Endothelial cell of umbilical vein (primary cell): Measurements from ENCODE around the gene ZHX3. TPM values are rescaled to one million over a fixed set of nuclear protein-coding genes. Genes with fewer than 3 reads are reported as not detected.

ENCODE experiments used
- BruUV-seq: library from RNA; stranded (reverse); fragments of 400-500 nt; replicated peaks from 2 replicates; lab custom pipeline; 2021; lab: Mats Ljungman, UMichigan
- CTCF ChIA-PET: fragments of 300-600, 350-600 bp; sonication (Branson Sonifier 250); formaldehyde crosslinking; loops from one replicate; lab custom pipeline; 2021; ENCODE audit warnings: antibody characterized with exemption, inconsistent platforms; lab: Charles Lee
- POLR2A ChIA-PET: fragments of 300-600, 350-600 bp; sonication (Branson Sonifier 250); formaldehyde crosslinking; loops from one replicate; lab custom pipeline; 2021; ENCODE audit warnings: antibody characterized with exemption, inconsistent platforms; lab: Charles Lee
- DNase-seq: peaks from one replicate; pipeline ENCODE4 v3.0.0-alpha.2; 2011; ENCODE audit warnings: low read depth, low spot score
- FAIRE-seq: peaks from 2 replicates; lab custom pipeline; 2011; peaks lifted over from hg19 to GRCh38; lab: Jason Lieb, UNC
- H2AFZ ChIP-seq: 2 replicates; pipeline ENCODE4 v1.6.0; 2012; ENCODE audit warnings: low read depth, low read length, control low read depth, inconsistent platforms
- H3K27ac ChIP-seq: 2 replicates; pipeline ENCODE4 v1.5.1; 2011; ENCODE audit warnings: low read depth, mild to moderate bottlenecking, control low read depth, low read length, moderate library complexity; ENCODE audit not compliant: insufficient read depth
- H3K27me3 ChIP-seq, 2 experiments: 2 replicates each; pipeline versions ENCODE4 v1.6.0 to v1.6.1; 2011; ENCODE audit warnings: low read length in 2 of 2, mixed read lengths in 1 of 2; ENCODE audit not compliant: control insufficient read depth in 2 of 2, insufficient read depth in 2 of 2
- H3K36me3 ChIP-seq, 2 experiments: 2 replicates in 1 of 2; 3 replicates in 1 of 2; pipeline ENCODE4 v1.5.1; 2011; ENCODE audit warnings: low read length in 2 of 2, mild to moderate bottlenecking in 1 of 2, moderate library complexity in 1 of 2; ENCODE audit not compliant: control insufficient read depth in 2 of 2, insufficient read depth in 2 of 2; ENCODE audit errors: extremely low read depth in 1 of 2
- H3K4me1 ChIP-seq: 3 replicates; pipeline ENCODE4 v1.5.1; 2011; ENCODE audit warnings: mild to moderate bottlenecking, low read length; ENCODE audit not compliant: control insufficient read depth, insufficient read depth; ENCODE audit errors: extremely low read depth
- H3K4me2 ChIP-seq: 2 replicates; pipeline ENCODE4 v1.6.1; 2011; ENCODE audit warnings: low read length, control low read depth, mixed read lengths; ENCODE audit not compliant: insufficient read depth
- H3K4me3 ChIP-seq, 3 experiments: fragments of 200-600 bp in 1 of 3; sonication (generic), shearing (Covaris generic) in 1 of 3; replicated peaks in 1 of 3; 2 replicates each; pipeline ENCODE4 v1.5.1; 2011 to 2016; ENCODE audit warnings: control low read depth in 3 of 3, low read length in 3 of 3, mild to moderate bottlenecking in 2 of 3, inconsistent platforms in 1 of 3, low read depth in 1 of 3, moderate library complexity in 1 of 3; ENCODE audit not compliant: insufficient read depth in 1 of 3
- H3K79me2 ChIP-seq: 2 replicates; pipeline ENCODE4 v1.6.0; 2012; ENCODE audit warnings: low read length, inconsistent platforms; ENCODE audit not compliant: control insufficient read depth, insufficient read depth
- H3K9ac ChIP-seq: replicated peaks from 2 replicates; pipeline ENCODE3; 2011; ENCODE audit warnings: low read length, control low read depth; ENCODE audit not compliant: insufficient read depth; ENCODE audit errors: extremely low read depth
- H3K9me1 ChIP-seq: replicated peaks from 3 replicates; pipeline ENCODE4 v1.6.0; 2011; ENCODE audit warnings: mild to moderate bottlenecking, low read length; ENCODE audit not compliant: control insufficient read depth, insufficient read depth; ENCODE audit errors: extremely low read depth
- H3K9me3 ChIP-seq: replicated peaks from 2 replicates; pipeline ENCODE4 v1.5.1; 2012; ENCODE audit warnings: low read length, inconsistent platforms; ENCODE audit not compliant: control insufficient read depth, insufficient read depth
- H4K20me1 ChIP-seq: replicated peaks from 2 replicates; pipeline ENCODE3; 2011; ENCODE audit warnings: mild to moderate bottlenecking, low read length; ENCODE audit not compliant: control insufficient read depth, insufficient read depth; ENCODE audit errors: extremely low read depth
- EZH2 ChIP-seq: IDR thresholded peaks from 2 replicates; pipeline ENCODE4 v1.6.1; 2012; ENCODE audit warnings: borderline replicate concordance, low read depth, mild to moderate bottlenecking, moderate library complexity, low read length, inconsistent platforms; ENCODE audit not compliant: severe bottlenecking
- FOS ChIP-seq: IDR thresholded peaks from 2 replicates; pipeline ENCODE4 v1.6.1; 2011; ENCODE audit warnings: mild to moderate bottlenecking, low read length, moderate library complexity, borderline replicate concordance; ENCODE audit not compliant: insufficient read depth
- GATA2 ChIP-seq: IDR thresholded peaks from 2 replicates; pipeline ENCODE4 v1.7.0; 2011; ENCODE audit warnings: low read depth, mild to moderate bottlenecking, moderate library complexity, mixed read lengths, low read length; ENCODE audit not compliant: insufficient read length, insufficient read depth
- JUN ChIP-seq: IDR thresholded peaks from 2 replicates; pipeline ENCODE4 v1.6.1; 2011; ENCODE audit warnings: borderline replicate concordance, low read depth; ENCODE audit not compliant: insufficient read length, insufficient read depth
- MAX ChIP-seq: IDR thresholded peaks from 2 replicates; pipeline ENCODE4 v1.6.1; 2011; ENCODE audit not compliant: insufficient read depth, insufficient read length
- MYC ChIP-seq: IDR thresholded peaks from one replicate; pipeline ENCODE4 v1.6.1; 2011; ENCODE audit warnings: mild to moderate bottlenecking, low read depth, low read length
- POLR2A ChIP-seq: IDR thresholded peaks from 2 replicates; pipeline ENCODE4 v1.6.1; 2012; ENCODE audit warnings: low read depth, mild to moderate bottlenecking, control low read depth, low read length
- POLR2AphosphoS5 ChIP-seq: IDR thresholded peaks from 2 replicates; pipeline ENCODE4 v1.6.1; 2012; ENCODE audit warnings: low read depth, mild to moderate bottlenecking, control low read depth, low read length, moderate library complexity; ENCODE audit not compliant: insufficient read depth
- dilution Hi-C: fragments of 300-500 bp; cut with MboI; formaldehyde crosslinking; loops from one replicate; pipeline ENCODE4 v1.15.0; 2019; ENCODE audit warnings: low sequenced_read_pairs; ENCODE audit not compliant: extremely low pct_ligation_motif_present
- intact Hi-C: fragments of 100-400 bp; cut with micrococcal nuclease; formaldehyde crosslinking; loops from one replicate; pipeline ENCODE4 v1.10.0; 2022
- polyA plus RNA-seq, 4 experiments: library from polyadenylated mRNA; depleted of rRNA in 3 of 4; stranded (reverse) in 3 of 4; unstranded in 1 of 4; fragments of >200 nt; gene quantifications; 2 replicates each; pipeline versions ENCODE4 v1.2.1 to v1.2.3, GENCODE V29; 2011 to 2012; ENCODE audit warnings: missing spikeins in 1 of 4
- total RNA-seq: library from RNA; stranded (reverse); gene quantifications from 2 replicates; pipeline ENCODE4 v1.2.3, GENCODE V29; 2021
- TF ChIP-seq, protein P1 (sequence below), 2 donors: IDR thresholded peaks; 1 replicate in 1 of 2; 2 replicates in 1 of 2; pipeline ENCODE4 v1.5.1; 2011; ENCODE audit warnings: low read length in 2 of 2, mild to moderate bottlenecking in 2 of 2, moderate library complexity in 2 of 2, control low read depth in 1 of 2, inconsistent platforms in 1 of 2, low read depth in 1 of 2; ENCODE audit not compliant: insufficient read depth in 1 of 2; ENCODE audit errors: extremely low read depth in 1 of 2

The ZHX3 gene
- total and polyA plus RNA-seq, 2 donors (not counting 3 experiments of a cell fraction or from before 2014, with no cell fraction given), result 7.4 to 17.8 TPM

GRCh38 chr20:41169791-41170351, 147.7 kb downstream of the ZHX3 start:
- dilution Hi-C loops (no loop called here), intact Hi-C loops (no loop called here)
- BruUV-seq, result no TSS peak
- Histone ChIP-seq H3K9me1 (no peaks in the 10 kb centered on the region), H3K36me3 (peaks cover 39 to 85% of the 10 kb centered on the region in 2 experiments), H2AFZ (no peak overlapping the region), H3K9ac (no peak overlapping the region), H3K9me3 (no peaks in the 10 kb centered on the region), H3K4me2 (no peak overlapping the region), H3K79me2 (no peaks in the 10 kb centered on the region), H3K27me3 (no peaks in the 10 kb centered on the region), H3K27ac (no peak overlapping the region), H3K4me1 (peaks cover 3% of the 10 kb centered on the region), H3K4me3 (no peak overlapping the region), H4K20me1 (no peaks in the 10 kb centered on the region)
- CTCF ChIA-PET, result interaction anchor here (0.5 to 2.5 kb wide), 9 partner anchors 12 to 173 kb away, joined by 3 to 24 read pairs (median 5); partner anchors contain the start of gene LPIN3
- DNase-seq (no peak), FAIRE-seq (no peak)
- TF ChIP-seq MYC (no peak), POLR2A (no peak)
- POLR2A ChIA-PET, result no interaction called here

GRCh38 chr20:41169162-41169690, 148.3 kb downstream of the ZHX3 start:
- Histone ChIP-seq H3K4me1 (peaks cover 3% of the 10 kb centered on the region), H4K20me1 (no peaks in the 10 kb centered on the region), H3K9me3 (no peaks in the 10 kb centered on the region), H3K4me2 (no peak overlapping the region), H3K27ac (no peak overlapping the region), H3K9ac (no peak overlapping the region), H2AFZ (no peak overlapping the region), H3K9me1 (no peaks in the 10 kb centered on the region), H3K79me2 (no peaks in the 10 kb centered on the region), H3K27me3 (no peaks in the 10 kb centered on the region), H3K4me3 (no peak overlapping the region), H3K36me3 (peaks cover 38 to 85% of the 10 kb centered on the region in 2 experiments)
- TF ChIP-seq JUN (no peak), POLR2A (no peak), GATA2 (no peak), MAX (no peak), POLR2AphosphoS5 (no peak), MYC (no peak), EZH2 (no peak), FOS (no peak)
- TF ChIP-seq, protein P1, sequence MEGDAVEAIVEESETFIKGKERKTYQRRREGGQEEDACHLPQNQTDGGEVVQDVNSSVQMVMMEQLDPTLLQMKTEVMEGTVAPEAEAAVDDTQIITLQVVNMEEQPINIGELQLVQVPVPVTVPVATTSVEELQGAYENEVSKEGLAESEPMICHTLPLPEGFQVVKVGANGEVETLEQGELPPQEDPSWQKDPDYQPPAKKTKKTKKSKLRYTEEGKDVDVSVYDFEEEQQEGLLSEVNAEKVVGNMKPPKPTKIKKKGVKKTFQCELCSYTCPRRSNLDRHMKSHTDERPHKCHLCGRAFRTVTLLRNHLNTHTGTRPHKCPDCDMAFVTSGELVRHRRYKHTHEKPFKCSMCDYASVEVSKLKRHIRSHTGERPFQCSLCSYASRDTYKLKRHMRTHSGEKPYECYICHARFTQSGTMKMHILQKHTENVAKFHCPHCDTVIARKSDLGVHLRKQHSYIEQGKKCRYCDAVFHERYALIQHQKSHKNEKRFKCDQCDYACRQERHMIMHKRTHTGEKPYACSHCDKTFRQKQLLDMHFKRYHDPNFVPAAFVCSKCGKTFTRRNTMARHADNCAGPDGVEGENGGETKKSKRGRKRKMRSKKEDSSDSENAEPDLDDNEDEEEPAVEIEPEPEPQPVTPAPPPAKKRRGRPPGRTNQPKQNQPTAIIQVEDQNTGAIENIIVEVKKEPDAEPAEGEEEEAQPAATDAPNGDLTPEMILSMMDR (IDR thresholded peaks at IDR 0.05; ENCODE audit: extremely low read depth in 1 of 2, insufficient read depth in 1 of 2, low read depth in 1 of 2, low read length in 2 of 2), result no peak
- intact Hi-C loops (no loop called here), dilution Hi-C loops (no loop called here)
- CTCF ChIA-PET, result interaction anchor here (0.6 to 2.5 kb wide), 6 partner anchors 11 to 174 kb away, joined by 3 to 24 read pairs (median 8); partner anchors contain the start of gene LPIN3
- FAIRE-seq (no peak), DNase-seq (no peak)
- POLR2A ChIA-PET, result no interaction called here
- no TSS peak for BruUV-seq
